Suprapubic skin (tissue), 4 donors: ENCODE measurements around the gene RCOR1. TPM values are rescaled to one million over a fixed set of nuclear protein-coding genes. Genes with fewer than 3 reads are reported as not detected.

Experiments
- DNase-seq, 2 donors: peaks; one replicate each; pipeline ENCODE4 v3.0.0-alpha.2; 2019; ENCODE audit warnings: low spot score in 2 of 2
- H3K27ac ChIP-seq: fragments of 200-600 bp; sonication (generic); one replicate; pipeline ENCODE4 v1.5.1; 2019
- H3K27me3 ChIP-seq: fragments of 200-600 bp; sonication (generic); one replicate; pipeline ENCODE4 v1.5.1; 2019
- H3K36me3 ChIP-seq: fragments of 200-600 bp; sonication (generic); one replicate; pipeline ENCODE4 v1.5.1; 2019
- H3K4me1 ChIP-seq: fragments of 200-600 bp; sonication (generic); one replicate; pipeline ENCODE4 v1.5.1; 2019
- H3K4me3 ChIP-seq: fragments of 200-600 bp; sonication (generic); one replicate; pipeline ENCODE4 v1.5.1; 2019; ENCODE audit warnings: mild to moderate bottlenecking
- H3K9me3 ChIP-seq: fragments of 200-600 bp; sonication (generic); one replicate; pipeline ENCODE4 v1.5.1; 2019
- CTCF ChIP-seq, 2 donors: fragments of 200-600 bp in 1 of 2; fragments of 450-650 bp in 1 of 2; sonication (generic) in 1 of 2; IDR thresholded peaks; one replicate each; pipeline ENCODE4 v1.5.1; 2016 to 2019; ENCODE audit warnings: antibody characterized with exemption in 2 of 2, mild to moderate bottlenecking in 1 of 2, moderate library complexity in 1 of 2
- EP300 ChIP-seq: sonication (generic); formaldehyde crosslinking; IDR thresholded peaks from one replicate; pipeline ENCODE4 v1.6.1; 2017; ENCODE audit warnings: antibody characterized with exemption
- POLR2A ChIP-seq, 2 donors: fragments of 450-650 bp; IDR thresholded peaks; one replicate each; pipeline ENCODE4 v1.6.1; 2017; ENCODE audit warnings: antibody characterized with exemption in 2 of 2, mild to moderate bottlenecking in 2 of 2, moderate library complexity in 2 of 2
- POLR2AphosphoS5 ChIP-seq, 3 donors: sonication (generic); formaldehyde crosslinking; IDR thresholded peaks; one replicate each; pipeline ENCODE4 v1.6.1; 2017; ENCODE audit warnings: antibody characterized with exemption in 3 of 3
- WGBS: methylation state at CpG from one replicate; pipeline ENCODE4 v1.1.5; 2018; 5-methylcytosine and 5-hydroxymethylcytosine counted together
- total RNA-seq, 4 donors: library from RNA; depleted of rRNA; stranded (reverse); fragments of >200 nt; gene quantifications; one replicate each; pipeline ENCODE4 v1.1.0, GENCODE V29; 2016

The RCOR1 gene
- total RNA-seq, 4 donors from 2014 or later, result 20.6 to 27.7 (median 24.8) TPM

- H3K27me3 ChIP-seq, result no peaks in the 10 kb centered on the region
- peaks cover 41% of the 10 kb centered on the region for H3K36me3 ChIP-seq
- no peak overlapping the region for H3K27ac ChIP-seq
- no peaks in the 10 kb centered on the region for H3K4me1 ChIP-seq
- no peak overlapping the region for H3K4me3 ChIP-seq
- DNase-seq, result no peak
- 90% methylated on average over 9 of the region's 9 CpGs for WGBS
- TF ChIP-seq EP300 (no peak), POLR2A (IDR thresholded peaks at IDR 0.05) (no peak)
- no peaks in the 10 kb centered on the region for H3K9me3 ChIP-seq
These were observed 116.0 kb downstream of the RCOR1 start for GRCh38 chr14:102708494-102708893.

- no peaks in the 10 kb centered on the region for H3K4me1 ChIP-seq
- peaks cover 53% of the 10 kb centered on the region for H3K36me3 ChIP-seq
- H3K27ac ChIP-seq, result no peak overlapping the region
- DNase-seq, result no peak
- no peak overlapping the region for H3K4me3 ChIP-seq
- no peaks in the 10 kb centered on the region for H3K9me3 ChIP-seq
- H3K27me3 ChIP-seq, result no peaks in the 10 kb centered on the region
- 79% methylated on average over 6 of the region's 6 CpGs for WGBS
- no peak for TF ChIP-seq CTCF (IDR thresholded peaks at IDR 0.05)
- no peak for TF ChIP-seq EP300
- TF ChIP-seq POLR2A (IDR thresholded peaks at IDR 0.05), result no peak
- no peak for TF ChIP-seq POLR2AphosphoS5 (IDR thresholded peaks at IDR 0.05)
These were observed 118.8 kb downstream of the RCOR1 start for GRCh38 chr14:102711207-102711606.

GRCh38 chr14:102711946-102712345 lies 119.5 kb downstream of the RCOR1 start:
- H3K9me3 ChIP-seq, result no peaks in the 10 kb centered on the region
- H3K4me3 ChIP-seq, result no peak overlapping the region
- peaks cover 53% of the 10 kb centered on the region for H3K36me3 ChIP-seq
- no peak for DNase-seq
- WGBS, result 89% methylated on average over 3 of the region's 3 CpGs
- no peaks in the 10 kb centered on the region for H3K4me1 ChIP-seq
- H3K27me3 ChIP-seq, result no peaks in the 10 kb centered on the region
- H3K27ac ChIP-seq, result no peak overlapping the region
- TF ChIP-seq EP300 (no peak), POLR2AphosphoS5 (IDR thresholded peaks at IDR 0.05) (no peak), POLR2A (IDR thresholded peaks at IDR 0.05) (no peak), CTCF (IDR thresholded peaks at IDR 0.05) (no peak)

GRCh38 chr14:102717276-102717675 lies 124.8 kb downstream of the RCOR1 start:
- no peak overlapping the region for H3K4me3 ChIP-seq
- no peaks in the 10 kb centered on the region for H3K4me1 ChIP-seq
- peaks cover 69% of the 10 kb centered on the region for H3K36me3 ChIP-seq
- 81% methylated on average over 5 of the region's 5 CpGs for WGBS
- no peak overlapping the region for H3K27ac ChIP-seq
- H3K9me3 ChIP-seq, result no peaks in the 10 kb centered on the region
- TF ChIP-seq EP300 (no peak), CTCF (IDR thresholded peaks at IDR 0.05) (no peak), POLR2AphosphoS5 (IDR thresholded peaks at IDR 0.05) (no peak), POLR2A (IDR thresholded peaks at IDR 0.05) (no peak)
- DNase-seq, result no peak
- H3K27me3 ChIP-seq, result no peaks in the 10 kb centered on the region

GRCh38 chr14:102722646-102723045 lies 130.2 kb downstream of the RCOR1 start:
- TF ChIP-seq POLR2A (IDR thresholded peaks at IDR 0.05) (no peak), CTCF (IDR thresholded peaks at IDR 0.05) (no peak)
- Histone ChIP-seq H3K27me3 (no peaks in the 10 kb centered on the region), H3K4me3 (no peak overlapping the region), H3K4me1 (no peaks in the 10 kb centered on the region), H3K36me3 (peaks cover 87% of the 10 kb centered on the region), H3K27ac (no peak overlapping the region), H3K9me3 (no peaks in the 10 kb centered on the region)
- WGBS, result 97% methylated on average over 4 of the region's 4 CpGs
- DNase-seq, result no peak

GRCh38 chr14:102723650-102724049 lies 131.2 kb downstream of the RCOR1 start:
- Histone ChIP-seq H3K9me3 (no peaks in the 10 kb centered on the region), H3K4me1 (no peaks in the 10 kb centered on the region), H3K36me3 (peaks cover 87% of the 10 kb centered on the region), H3K4me3 (no peak overlapping the region), H3K27me3 (no peaks in the 10 kb centered on the region), H3K27ac (no peak overlapping the region)
- 80% methylated on average over 5 of the region's 5 CpGs for WGBS
- DNase-seq, result no peak
- TF ChIP-seq CTCF (IDR thresholded peaks at IDR 0.05), result no peak
- no peak for TF ChIP-seq POLR2A (IDR thresholded peaks at IDR 0.05)
- TF ChIP-seq POLR2AphosphoS5 (IDR thresholded peaks at IDR 0.05), result no peak
- TF ChIP-seq EP300, result no peak
